Astrocyte of the spinal cord (primary cell): ENCODE data around the gene LPO.

Experiments used
- DNase-seq: peaks from one replicate; pipeline ENCODE4 v3.0.0; 2011; ENCODE audit warnings: low read depth, low spot score
- H3K4me3 ChIP-seq: 2 replicates; pipeline ENCODE4 v1.5.1; 2011; ENCODE audit warnings: low read depth, mild to moderate bottlenecking, low read length, moderate library complexity
- in situ Hi-C: cut with HindIII; loops from 2 replicates; pipeline ENCODE4 v1.10.0; 2017; ENCODE audit warnings: low sequenced_read_pairs
- TF ChIP-seq, protein P1 (sequence below): IDR thresholded peaks from 2 replicates; pipeline ENCODE4 v1.5.1; 2012; ENCODE audit warnings: low read depth, mild to moderate bottlenecking, low read length, inconsistent platforms

LPO gene

GRCh38 chr17:58196610-58197009 is 41.8 kb upstream of the LPO start:
- TF ChIP-seq, protein P1, sequence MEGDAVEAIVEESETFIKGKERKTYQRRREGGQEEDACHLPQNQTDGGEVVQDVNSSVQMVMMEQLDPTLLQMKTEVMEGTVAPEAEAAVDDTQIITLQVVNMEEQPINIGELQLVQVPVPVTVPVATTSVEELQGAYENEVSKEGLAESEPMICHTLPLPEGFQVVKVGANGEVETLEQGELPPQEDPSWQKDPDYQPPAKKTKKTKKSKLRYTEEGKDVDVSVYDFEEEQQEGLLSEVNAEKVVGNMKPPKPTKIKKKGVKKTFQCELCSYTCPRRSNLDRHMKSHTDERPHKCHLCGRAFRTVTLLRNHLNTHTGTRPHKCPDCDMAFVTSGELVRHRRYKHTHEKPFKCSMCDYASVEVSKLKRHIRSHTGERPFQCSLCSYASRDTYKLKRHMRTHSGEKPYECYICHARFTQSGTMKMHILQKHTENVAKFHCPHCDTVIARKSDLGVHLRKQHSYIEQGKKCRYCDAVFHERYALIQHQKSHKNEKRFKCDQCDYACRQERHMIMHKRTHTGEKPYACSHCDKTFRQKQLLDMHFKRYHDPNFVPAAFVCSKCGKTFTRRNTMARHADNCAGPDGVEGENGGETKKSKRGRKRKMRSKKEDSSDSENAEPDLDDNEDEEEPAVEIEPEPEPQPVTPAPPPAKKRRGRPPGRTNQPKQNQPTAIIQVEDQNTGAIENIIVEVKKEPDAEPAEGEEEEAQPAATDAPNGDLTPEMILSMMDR = no peak
- DNase-seq = no peak
- in situ Hi-C loops = no loop called here
- H3K4me3 ChIP-seq = no peak overlapping the region

DNA sequence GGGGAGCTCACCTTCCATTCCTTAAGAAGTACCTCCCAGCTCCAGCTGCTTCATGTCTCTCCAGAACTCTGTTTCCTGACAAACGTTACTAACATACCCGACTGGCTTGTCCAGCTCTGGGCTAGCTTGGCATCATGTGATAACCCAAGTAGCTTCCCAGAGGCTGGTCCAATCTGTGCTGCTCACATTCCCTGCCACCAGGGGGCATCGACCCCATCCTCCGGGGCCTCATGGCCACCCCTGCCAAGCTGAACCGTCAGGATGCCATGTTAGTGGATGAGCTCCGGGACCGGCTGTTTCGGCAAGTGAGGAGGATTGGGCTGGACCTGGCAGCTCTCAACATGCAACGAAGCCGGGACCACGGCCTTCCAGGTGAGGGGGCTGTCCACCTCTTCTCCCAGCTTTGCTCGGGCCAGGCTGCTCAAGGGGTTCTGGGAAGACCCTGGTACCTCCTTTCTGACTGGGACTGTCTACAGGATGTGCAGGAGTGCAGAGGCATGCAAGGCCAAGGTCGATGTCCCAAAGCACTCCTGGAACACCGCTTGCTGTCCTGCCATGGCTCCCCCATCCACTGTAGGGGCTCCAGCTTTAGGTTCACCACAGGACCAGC is 38.3 kb upstream of the LPO start:
- H3K4me3 ChIP-seq = no peak overlapping the region
- TF ChIP-seq, protein P1 = peak; percentile 58
- in situ Hi-C loops = no loop called here
- DNase-seq = peak; percentile 26

DNA sequence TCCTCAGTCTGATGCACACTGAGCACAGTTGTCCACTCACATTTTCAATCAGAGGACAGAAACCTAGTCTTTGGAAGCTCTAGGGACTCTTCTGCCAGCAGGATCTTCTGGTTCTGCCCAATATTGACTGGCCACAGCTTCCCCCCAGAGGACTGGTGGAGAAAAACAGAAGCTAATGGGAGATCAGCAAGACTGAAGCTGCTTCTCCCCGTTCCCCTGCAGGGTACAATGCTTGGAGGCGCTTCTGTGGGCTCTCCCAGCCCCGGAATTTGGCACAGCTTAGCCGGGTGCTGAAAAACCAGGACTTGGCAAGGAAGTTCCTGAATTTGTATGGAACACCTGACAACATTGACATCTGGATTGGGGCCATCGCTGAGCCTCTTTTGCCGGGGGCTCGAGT is 35.5 kb upstream of the LPO start:
- TF ChIP-seq, protein P1 = no peak
- no peak overlapping the region for H3K4me3 ChIP-seq
- in situ Hi-C loops = no loop called here
- no peak for DNase-seq

DNA sequence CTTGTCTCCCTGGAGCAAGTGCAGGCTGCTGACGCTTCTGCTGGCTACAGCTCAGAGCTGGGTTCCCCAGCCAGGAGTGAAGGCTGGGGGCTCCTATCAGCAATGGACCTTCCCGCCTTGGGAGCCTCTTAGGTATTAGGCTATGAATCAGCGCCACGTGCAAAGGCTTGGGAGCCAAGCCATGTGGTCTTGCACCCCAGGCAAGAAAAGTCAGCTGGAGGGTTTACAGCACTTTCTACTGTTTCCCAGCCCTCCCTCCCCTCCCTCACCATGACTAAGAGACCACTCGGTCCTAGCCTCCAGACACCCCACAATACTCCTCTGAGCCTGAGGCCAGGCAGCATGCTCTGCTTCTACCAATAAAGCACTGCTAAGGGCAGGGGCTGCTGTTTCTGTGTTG is 33.6 kb upstream of the LPO start:
- TF ChIP-seq, protein P1 = no peak
- no peak overlapping the region for H3K4me3 ChIP-seq
- in situ Hi-C loops = no loop called here
- no peak for DNase-seq

DNA sequence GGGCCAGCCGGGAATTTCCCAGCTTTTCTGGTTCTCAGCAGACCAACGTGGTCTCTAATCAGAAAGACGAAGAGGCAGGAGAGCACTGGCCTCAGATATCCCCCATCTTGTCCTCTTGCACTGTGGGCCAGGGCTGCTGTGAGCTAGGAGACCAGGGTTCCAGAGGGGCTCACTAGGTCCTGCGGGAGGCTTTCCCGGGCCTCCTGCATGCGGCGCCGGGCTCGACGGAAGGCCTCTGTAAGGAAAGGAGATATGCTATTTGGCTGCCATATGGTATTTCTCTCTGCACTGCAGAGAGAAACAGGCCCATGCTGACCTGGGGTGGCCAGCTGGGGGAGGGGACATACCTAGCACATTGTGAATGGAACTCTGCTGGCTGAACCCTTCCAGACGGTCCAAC is 32.4 kb upstream of the LPO start:
- no peak overlapping the region for H3K4me3 ChIP-seq
- in situ Hi-C loops = no loop called here
- TF ChIP-seq, protein P1 = no peak
- no peak for DNase-seq

DNA sequence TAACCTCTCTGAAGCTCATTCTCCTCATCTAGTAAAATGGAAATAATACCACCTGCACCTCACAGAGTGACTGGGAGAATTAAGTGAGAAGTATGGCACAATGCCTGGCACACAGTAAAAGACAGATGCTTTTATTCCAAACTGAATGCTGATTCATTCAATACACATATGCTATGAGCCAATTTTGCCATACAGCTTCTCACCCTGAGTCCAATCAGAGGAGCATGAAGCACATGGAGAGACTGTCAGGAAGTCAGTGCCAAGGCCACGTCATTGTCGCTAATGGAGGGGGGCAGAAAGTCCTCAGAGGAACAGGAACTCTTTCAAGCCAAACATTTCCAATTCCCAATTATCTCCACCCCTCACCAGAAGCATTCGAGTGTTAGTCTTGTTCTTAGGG is 30.9 kb upstream of the LPO start:
- TF ChIP-seq, protein P1 = no peak
- DNase-seq = no peak
- no peak overlapping the region for H3K4me3 ChIP-seq
- in situ Hi-C loops = no loop called here

GRCh38 chr17:58208344-58208743 is 30.0 kb upstream of the LPO start:
- in situ Hi-C loops = no loop called here
- TF ChIP-seq, protein P1 = no peak
- H3K4me3 ChIP-seq = no peak overlapping the region
- DNase-seq = no peak
